Measurements from ENCODE around the gene RARB. TPM values are rescaled to one million over a fixed set of nuclear protein-coding genes. Genes with fewer than 3 reads are reported as not detected.

The RARB gene
- total RNA-seq, 1 donor from 2014 or later, result 1.8 TPM

DNA sequence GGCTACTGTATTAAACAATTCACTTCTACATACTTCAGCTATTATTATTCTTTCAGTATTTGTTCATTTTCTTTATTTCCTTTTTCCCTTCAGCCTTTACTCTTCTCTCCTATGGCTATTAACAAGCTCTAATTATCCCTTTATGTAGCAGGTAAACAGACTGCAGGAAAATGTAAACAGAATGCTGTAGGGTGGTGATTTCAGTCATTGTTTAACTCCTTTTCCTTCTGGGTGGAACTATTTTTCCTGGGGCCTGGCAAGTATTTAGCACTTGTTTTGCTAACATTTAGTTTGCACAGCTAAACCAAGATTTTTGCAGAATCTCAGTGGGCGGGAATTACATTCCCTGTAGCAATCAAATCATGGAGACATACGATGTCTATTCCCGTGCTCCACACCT is 14.4 kb downstream of the RARB start:
- H3K4me3 ChIP-seq, result no peak overlapping the region
- H3K9me3 Mint-ChIP-seq, result no peaks in the 10 kb centered on the region

DNA sequence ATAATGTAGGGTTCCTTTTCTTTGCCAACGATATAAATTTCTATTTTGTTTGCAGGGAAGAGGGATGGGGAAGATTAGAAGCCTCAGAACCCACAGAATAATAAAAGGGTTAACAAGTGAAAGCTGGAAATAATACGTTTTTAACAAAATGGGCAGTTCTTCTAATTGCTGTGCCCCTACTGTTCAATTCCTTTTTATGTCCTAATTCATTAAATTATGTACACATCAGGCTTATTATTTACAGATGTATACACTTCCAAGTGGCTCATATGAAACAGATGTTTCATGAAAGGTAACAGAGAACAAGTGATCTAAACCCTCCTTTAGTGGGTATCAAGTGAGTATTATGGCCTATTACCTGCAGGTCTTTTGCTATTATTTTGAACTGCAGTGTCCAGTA is 16.2 kb downstream of the RARB start:
- Mint-ChIP-seq H3K4me1 (peaks cover 16% of the 10 kb centered on the region), H3K27me3 (ENCODE audit: insufficient read depth, low read depth) (no peaks in the 10 kb centered on the region), H3K36me3 (no peaks in the 10 kb centered on the region), H3K9me3 (no peaks in the 10 kb centered on the region), H3K4me3 (no peak overlapping the region), H3K27ac (no peak overlapping the region)
- Histone ChIP-seq H2AFZ (replicated peaks) (no peak overlapping the region), H4K20me1 (ENCODE audit: low read depth) (no peaks in the 10 kb centered on the region), H3K9me3 (ENCODE audit: low read depth) (no peaks in the 10 kb centered on the region), H3K27me3 (no peaks in the 10 kb centered on the region), H3K4me1 (peaks cover 7% of the 10 kb centered on the region), H3K79me2 (ENCODE audit: low read depth) (no peaks in the 10 kb centered on the region), H3K4me3 (no peak overlapping the region), H3F3A (ENCODE audit: low read depth) (peaks cover 16% of the 10 kb centered on the region), H3K9ac (no peak overlapping the region), H3K36me3 (no peaks in the 10 kb centered on the region), H3K27ac (no peak overlapping the region), H3K4me2 (no peak overlapping the region)
- DNase-seq (ENCODE audit: low spot score), result no peak
- TF ChIP-seq, protein P1, sequence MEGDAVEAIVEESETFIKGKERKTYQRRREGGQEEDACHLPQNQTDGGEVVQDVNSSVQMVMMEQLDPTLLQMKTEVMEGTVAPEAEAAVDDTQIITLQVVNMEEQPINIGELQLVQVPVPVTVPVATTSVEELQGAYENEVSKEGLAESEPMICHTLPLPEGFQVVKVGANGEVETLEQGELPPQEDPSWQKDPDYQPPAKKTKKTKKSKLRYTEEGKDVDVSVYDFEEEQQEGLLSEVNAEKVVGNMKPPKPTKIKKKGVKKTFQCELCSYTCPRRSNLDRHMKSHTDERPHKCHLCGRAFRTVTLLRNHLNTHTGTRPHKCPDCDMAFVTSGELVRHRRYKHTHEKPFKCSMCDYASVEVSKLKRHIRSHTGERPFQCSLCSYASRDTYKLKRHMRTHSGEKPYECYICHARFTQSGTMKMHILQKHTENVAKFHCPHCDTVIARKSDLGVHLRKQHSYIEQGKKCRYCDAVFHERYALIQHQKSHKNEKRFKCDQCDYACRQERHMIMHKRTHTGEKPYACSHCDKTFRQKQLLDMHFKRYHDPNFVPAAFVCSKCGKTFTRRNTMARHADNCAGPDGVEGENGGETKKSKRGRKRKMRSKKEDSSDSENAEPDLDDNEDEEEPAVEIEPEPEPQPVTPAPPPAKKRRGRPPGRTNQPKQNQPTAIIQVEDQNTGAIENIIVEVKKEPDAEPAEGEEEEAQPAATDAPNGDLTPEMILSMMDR (IDR thresholded peaks at IDR 0.05), result no peak
- TF ChIP-seq EZH2 (IDR thresholded peaks at IDR 0.05) (no peak), EZH2phosphoT487 (IDR thresholded peaks at IDR 0.05) (no peak)

More for the DNA sequence above, 14.4 kb downstream of the RARB start:
- no peak for TF ChIP-seq EZH2phosphoT487 (IDR thresholded peaks at IDR 0.05)
- TF ChIP-seq, protein P1 (IDR thresholded peaks at IDR 0.05), result no peak
- TF ChIP-seq EZH2 (IDR thresholded peaks at IDR 0.05), result no peak
- Histone ChIP-seq H3K4me2 (no peak overlapping the region), H3K9ac (no peak overlapping the region), H3K36me3 (no peaks in the 10 kb centered on the region), H3K27ac (no peak overlapping the region), H3F3A (ENCODE audit: low read depth) (peaks cover 14% of the 10 kb centered on the region), H3K27me3 (no peaks in the 10 kb centered on the region), H3K4me1 (peaks cover 6% of the 10 kb centered on the region), H2AFZ (replicated peaks) (no peak overlapping the region), H3K79me2 (ENCODE audit: low read depth) (no peaks in the 10 kb centered on the region), H3K9me3 (ENCODE audit: low read depth) (no peaks in the 10 kb centered on the region), H4K20me1 (ENCODE audit: low read depth) (no peaks in the 10 kb centered on the region)
- H3K4me3 Mint-ChIP-seq, result no peak overlapping the region
- H3K27ac Mint-ChIP-seq, result no peak overlapping the region
- no peak for DNase-seq (ENCODE audit: low spot score)
- peaks cover 10% of the 10 kb centered on the region for H3K4me1 Mint-ChIP-seq
- no peaks in the 10 kb centered on the region for H3K36me3 Mint-ChIP-seq
- H3K27me3 Mint-ChIP-seq (ENCODE audit: insufficient read depth, low read depth), result no peaks in the 10 kb centered on the region

DNA sequence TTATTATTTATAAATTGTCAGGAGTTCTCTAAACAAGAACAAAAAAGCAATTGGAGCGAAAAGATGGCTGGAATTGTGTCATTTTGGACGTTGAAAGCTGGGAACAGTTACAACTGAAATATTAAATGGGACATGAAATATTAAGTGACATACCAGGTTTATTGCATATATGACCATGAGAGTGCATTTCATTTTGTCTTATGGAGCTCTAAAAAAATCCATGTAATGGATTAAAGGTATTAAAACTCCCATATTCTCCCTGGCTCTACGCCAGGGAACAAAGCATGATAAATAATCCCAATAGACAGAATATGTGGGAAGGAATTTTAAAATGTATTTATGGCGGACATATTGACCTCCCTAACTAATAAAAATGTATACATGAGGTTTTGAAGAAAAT is 17.7 kb downstream of the RARB start:
- no peak overlapping the region for H3K27ac Mint-ChIP-seq
- H3K4me1 ChIP-seq, result peaks cover 9% of the 10 kb centered on the region
- H3K9me3 Mint-ChIP-seq, result peaks cover under 1% of the 10 kb centered on the region

More for the DNA sequence above, 17.7 kb downstream of the RARB start:
- H3K36me3 Mint-ChIP-seq, result no peaks in the 10 kb centered on the region
- H4K20me1 ChIP-seq (ENCODE audit: low read depth), result no peaks in the 10 kb centered on the region
- H3K36me3 ChIP-seq, result no peaks in the 10 kb centered on the region
- TF ChIP-seq EZH2 (IDR thresholded peaks at IDR 0.05) (no peak), EZH2phosphoT487 (IDR thresholded peaks at IDR 0.05) (no peak)
- TF ChIP-seq, protein P1 (IDR thresholded peaks at IDR 0.05), result no peak
- no peak overlapping the region for H3K4me3 Mint-ChIP-seq
- H3K9me3 ChIP-seq (ENCODE audit: low read depth), result no peaks in the 10 kb centered on the region
- H3K4me1 Mint-ChIP-seq, result peaks cover 19% of the 10 kb centered on the region
- H2AFZ ChIP-seq (replicated peaks), result no peak overlapping the region
- no peak overlapping the region for H3K27ac ChIP-seq
- H3K27me3 ChIP-seq, result no peaks in the 10 kb centered on the region
- H3K79me2 ChIP-seq (ENCODE audit: low read depth), result no peaks in the 10 kb centered on the region
- no peaks in the 10 kb centered on the region for H3K27me3 Mint-ChIP-seq (ENCODE audit: insufficient read depth, low read depth)
- no peak for DNase-seq (ENCODE audit: low spot score)
- no peak overlapping the region for H3K4me3 ChIP-seq
- H3K9ac ChIP-seq, result no peak overlapping the region
- no peak overlapping the region for H3K4me2 ChIP-seq
- H3F3A ChIP-seq (ENCODE audit: low read depth), result peaks cover 18% of the 10 kb centered on the region
